A549 treated with dexamethasone at 1 μM for 4 hours (cell line): ENCODE measurements around the gene PIGP. TPM values are rescaled to one million over a fixed set of nuclear protein-coding genes. Genes with fewer than 3 reads are reported as not detected.

Experiments
- total RNA-seq: library from RNA; stranded (reverse); fragments of 200-300 nt; extraction: Qiagen RNA extraction; gene quantifications from 5 replicates; pipeline ENCODE4 v1.2.3, GENCODE V29; 2022

Gene PIGP
- 12.9 to 17.9 TPM (median 15.7 TPM) in 5 replicates for total RNA-seq

GRCh38 chr21:37072988-37073416 lies at the start of gene PIGP, which contains the start of gene TTC3:
Gene PIGP, minus strand, starts transcription at chr21:37073071. Its CDS starts 556 bp downstream, at chr21:37072515.
Gene TTC3, plus strand, starts transcription at chr21:37073254. Its CDS starts 14,004 bp downstream, at chr21:37087258.

Other genes starting within 250 kb of the PIGP start
- 6.0 to 9.0 TPM (median 7.2 TPM) in 5 replicates for gene HLCS, start 106.4 kb downstream of the PIGP start, total RNA-seq
- gene RIPPLY3, start 66.4 kb downstream of the PIGP start, total RNA-seq = 0.40 to 0.60 TPM (median 0.45 TPM) in 5 replicates
- 26.0 to 38.9 TPM (median 34.1 TPM) in 5 replicates for gene TTC3, start 183 bp upstream of the PIGP start, total RNA-seq
- 30.8 to 34.4 TPM (median 32.0 TPM) in 5 replicates for gene VPS26C, start 194.3 kb upstream of the PIGP start, total RNA-seq